GM10248 (cell line): Measurements from ENCODE around the gene DDTL.
"Not testable (repeated sequence)": the region's sequence is repeated elsewhere in the genome, so short reads cannot be mapped to it uniquely, and the experiment has no call there.

Experiments
- CTCF ChIA-PET: fragments of 300-600 bp; sonication (Branson Sonifier 250); formaldehyde crosslinking; extraction: SDS; loops from one replicate; lab custom pipeline; 2021; ENCODE audit warnings: antibody characterized with exemption; lab: Yijun Ruan, JAX
- POLR2A ChIA-PET: fragments of 350-650 bp; sonication (Branson Sonifier 250); formaldehyde crosslinking; extraction: SDS; loops from one replicate; lab custom pipeline; 2020; ENCODE audit warnings: antibody characterized with exemption; lab: Yijun Ruan, JAX
- DNase-seq: peaks from one replicate; pipeline ENCODE4 v3.0.0; 2012; ENCODE audit errors: extremely low spot score
- CTCF ChIP-seq: IDR thresholded peaks from 2 replicates; pipeline ENCODE4 v1.5.1; 2012; ENCODE audit warnings: mild to moderate bottlenecking, low read depth; ENCODE audit errors: extremely low read depth, missing control alignments, control extremely low read depth

The DDTL gene

GRCh38 chr22:23970201-23970641 is 3.5 kb downstream of the DDTL start:
- DNase-seq: no peak
- ChIA-PET CTCF (no interaction called here), POLR2A (no interaction called here)
- TF ChIP-seq CTCF: no peak

- CTCF ChIA-PET: no interaction called here
- TF ChIP-seq CTCF: no peak
- DNase-seq: no peak
- POLR2A ChIA-PET: no interaction called here
These were observed 4.3 kb downstream of the DDTL start for GRCh38 chr22:23970816-23971486.

GRCh38 chr22:23971927-23972326 is 5.2 kb downstream of the DDTL start:
- CTCF ChIA-PET, POLR2A ChIA-PET, DNase-seq: not testable (repeated sequence)

GRCh38 chr22:23974345-23974744 is 7.7 kb downstream of the DDTL start, which contains the start of gene DDT:
Gene DDT, minus strand, starts transcription at chr22:23974441. Its CDS starts 27 bp downstream, at chr22:23974414.
- POLR2A ChIA-PET, CTCF ChIA-PET, DNase-seq: not testable (repeated sequence)

GRCh38 chr22:23974836-23975352 is 8.2 kb downstream of the DDTL start:
- DNase-seq, POLR2A ChIA-PET, CTCF ChIA-PET: not testable (repeated sequence)

GRCh38 chr22:23977304-23977703 is 10.6 kb downstream of the DDTL start:
- CTCF ChIA-PET, DNase-seq, POLR2A ChIA-PET: not testable (repeated sequence)

- CTCF ChIA-PET, DNase-seq, POLR2A ChIA-PET: not testable (repeated sequence)
These were observed 13.0 kb downstream of the DDTL start, which contains the start of gene GSTT2 for GRCh38 chr22:23979557-23980240. Gene GSTT2, plus strand, starts transcription at chr22:23980134.

- DNase-seq, POLR2A ChIA-PET, CTCF ChIA-PET: not testable (repeated sequence)
These were observed 13.9 kb downstream of the DDTL start for GRCh38 chr22:23980567-23980966.

- DNase-seq: peak; percentile 20
- POLR2A ChIA-PET: no interaction called here
- peak; percentile 54 for TF ChIP-seq CTCF
- CTCF ChIA-PET: no interaction called here
These were observed 17.7 kb downstream of the DDTL start for GRCh38 chr22:23984430-23984829.

GRCh38 chr22:23986089-23986488 is 19.4 kb downstream of the DDTL start:
- POLR2A ChIA-PET, DNase-seq, CTCF ChIA-PET: not testable (repeated sequence)

GRCh38 chr22:23986538-23987178 is 20.0 kb downstream of the DDTL start:
- POLR2A ChIA-PET, CTCF ChIA-PET, DNase-seq: not testable (repeated sequence)

GRCh38 chr22:23989583-23990244 is 23.0 kb downstream of the DDTL start:
- CTCF ChIA-PET: interaction anchor here (1.1 kb wide), 1 partner anchor 185 kb away, joined by 3 read pairs; no protein-coding TSS in a partner anchor
- POLR2A ChIA-PET, DNase-seq: not testable (repeated sequence)

- CTCF ChIA-PET, POLR2A ChIA-PET, DNase-seq: not testable (repeated sequence)
These were observed 26.4 kb downstream of the DDTL start for GRCh38 chr22:23993080-23993479.
